Upper lobe of left lung (tissue), 4 donors: ENCODE measurements around the gene CARMIL1.

ENCODE experiments used
- CTCF ChIP-seq, 6 experiments: fragments of 450-650 bp in 4 of 6; fragments of 200-600 bp in 2 of 6; sonication (generic) in 2 of 6; IDR thresholded peaks; one replicate each; pipeline ENCODE4 v1.5.1; 2016 to 2019; ENCODE audit warnings: antibody characterized with exemption in 6 of 6
- POLR2A ChIP-seq, 4 donors: fragments of 450-650 bp; IDR thresholded peaks; one replicate each; pipeline ENCODE4 v1.5.1; 2016 to 2017; ENCODE audit warnings: antibody characterized with exemption in 4 of 4, mild to moderate bottlenecking in 2 of 4

DNA sequence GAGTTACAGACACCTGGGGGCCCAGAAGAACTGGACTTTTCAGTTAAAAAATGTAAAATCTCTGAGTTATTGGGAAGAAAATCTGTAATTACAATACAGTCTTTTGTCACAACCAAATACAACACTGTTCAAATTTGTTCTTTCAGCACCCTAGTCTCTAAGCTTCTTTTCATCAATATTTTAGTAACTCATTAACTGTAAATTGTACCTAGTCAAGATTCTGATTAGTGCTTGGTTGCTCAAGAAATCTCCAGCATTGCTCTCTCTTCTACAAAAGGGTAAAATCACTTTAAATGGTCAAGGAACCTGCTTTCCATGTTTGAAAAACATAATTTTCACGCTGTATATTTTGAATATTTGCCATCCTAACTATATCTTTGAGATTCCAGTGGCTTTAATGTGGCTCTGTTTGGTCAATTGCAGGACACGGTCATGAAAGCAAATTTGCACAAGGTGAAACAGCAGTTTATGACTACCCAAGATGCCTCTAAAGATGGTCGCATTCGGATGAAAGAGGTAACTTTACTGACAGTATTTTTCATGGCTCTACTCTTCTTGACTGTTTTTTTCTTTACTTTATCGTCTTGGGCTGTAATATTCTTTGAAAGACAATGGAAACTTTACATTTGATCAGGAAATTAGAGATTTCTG is 382.1 kb downstream of the CARMIL1 start:
- no peak for TF ChIP-seq CTCF (IDR thresholded peaks at IDR 0.05)
- no peak for TF ChIP-seq POLR2A (IDR thresholded peaks at IDR 0.05)
